Effector memory CD4-positive, alpha-beta T cell (primary cell): ENCODE measurements around the gene ZP1.

Source experiments
- DNase-seq, 3 donors: peaks; one replicate each; pipeline ENCODE4 v3.0.0-alpha.2; 2020
- H3K27ac ChIP-seq: 2 replicates; pipeline ENCODE4 v1.7.0; 2013; ENCODE audit warnings: mild to moderate bottlenecking, low read length, moderate library complexity; ENCODE audit not compliant: insufficient read depth, poor library complexity, severe bottlenecking
- H3K27me3 ChIP-seq: replicated peaks from 2 replicates; pipeline ENCODE4 v1.7.0; 2013; ENCODE audit warnings: mild to moderate bottlenecking, low read length; ENCODE audit not compliant: insufficient read depth, control insufficient read depth, poor library complexity, severe bottlenecking
- H3K36me3 ChIP-seq: 2 replicates; pipeline ENCODE4 v1.7.0; 2013; ENCODE audit warnings: mild to moderate bottlenecking, low read length, moderate library complexity; ENCODE audit not compliant: control insufficient read depth, insufficient read depth
- H3K4me1 ChIP-seq: 2 replicates; pipeline ENCODE4 v1.7.0; 2013; ENCODE audit warnings: low read length, mild to moderate bottlenecking; ENCODE audit not compliant: control insufficient read depth, insufficient read depth, poor library complexity, severe bottlenecking
- H3K4me3 ChIP-seq: 2 replicates; pipeline ENCODE4 v1.7.0; 2013; ENCODE audit warnings: low read length, low read depth, mild to moderate bottlenecking; ENCODE audit not compliant: insufficient read depth, poor library complexity, severe bottlenecking
- H3K9me3 ChIP-seq: 2 replicates; pipeline ENCODE4 v1.7.0; 2013; ENCODE audit warnings: mild to moderate bottlenecking, low read length, moderate library complexity; ENCODE audit not compliant: control insufficient read depth

The ZP1 gene

DNA sequence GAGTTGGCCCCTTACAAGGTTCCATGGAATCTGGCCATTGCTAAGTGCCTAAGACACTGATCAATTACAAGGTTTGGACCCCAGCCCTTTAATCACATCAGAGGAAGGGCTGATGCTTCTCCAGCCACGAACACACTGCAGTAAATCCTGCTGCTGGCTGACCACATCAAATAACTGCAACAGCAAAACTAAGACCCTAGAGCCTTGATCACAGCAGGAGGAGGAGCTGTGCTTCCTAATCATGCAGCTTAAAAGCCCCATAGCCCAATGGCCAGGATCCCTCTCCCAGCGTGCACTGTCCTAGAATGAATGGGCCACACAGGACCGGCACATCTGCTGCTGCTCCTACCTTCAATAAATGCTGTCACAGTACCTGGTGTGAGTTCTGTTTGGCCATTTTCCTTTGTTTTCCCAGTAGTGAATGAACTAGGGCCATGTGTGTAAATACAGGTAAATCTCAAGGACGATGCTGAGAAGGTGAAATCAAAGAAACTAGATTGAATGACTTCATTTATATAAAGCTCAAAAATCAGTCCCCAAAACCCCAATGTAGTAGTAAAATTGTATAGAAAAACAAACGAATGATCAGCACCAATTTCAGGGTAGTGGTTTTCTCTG, 12.7 kb downstream of the ZP1 start:
- peaks cover 16% of the 10 kb centered on the region for H3K36me3 ChIP-seq
- H3K27me3 ChIP-seq: no peaks in the 10 kb centered on the region
- no peak overlapping the region for H3K4me3 ChIP-seq
- H3K9me3 ChIP-seq: no peaks in the 10 kb centered on the region
- no peak for DNase-seq
- H3K4me1 ChIP-seq: no peaks in the 10 kb centered on the region
- H3K27ac ChIP-seq: no peak overlapping the region

DNA sequence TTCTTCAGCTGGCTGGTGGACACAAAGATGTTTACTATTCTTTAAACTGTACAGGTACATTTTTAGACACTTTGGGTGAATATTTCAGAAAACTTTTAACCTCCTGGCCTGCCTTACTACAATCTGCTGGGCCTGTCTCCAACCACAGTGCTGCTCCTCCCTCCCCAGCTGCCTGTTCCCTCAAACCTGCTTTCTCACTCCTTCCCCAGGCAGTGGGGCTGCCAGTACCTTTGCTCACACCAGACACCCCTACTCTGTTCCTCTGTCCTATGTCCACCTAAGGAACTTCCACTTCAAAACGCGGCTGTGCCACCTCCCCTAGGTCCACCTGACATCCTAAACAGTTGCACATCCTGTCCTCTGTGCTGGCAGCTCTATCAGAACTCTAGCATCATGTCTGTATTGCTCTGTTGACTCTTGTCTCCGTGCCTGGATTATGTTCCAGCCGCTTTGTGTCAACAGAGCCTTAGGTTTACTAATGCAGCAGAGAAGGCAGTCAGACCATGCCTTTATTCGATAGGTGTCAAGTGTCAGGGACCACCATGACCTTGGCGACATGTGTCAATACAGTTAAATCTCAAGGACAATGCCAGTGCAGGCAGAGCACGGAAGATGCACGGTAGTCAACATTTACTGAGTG, 13.4 kb downstream of the ZP1 start:
- H3K36me3 ChIP-seq: peaks cover 16% of the 10 kb centered on the region
- H3K9me3 ChIP-seq: no peaks in the 10 kb centered on the region
- no peak overlapping the region for H3K27ac ChIP-seq
- no peak overlapping the region for H3K4me3 ChIP-seq
- no peak for DNase-seq
- no peaks in the 10 kb centered on the region for H3K4me1 ChIP-seq
- no peaks in the 10 kb centered on the region for H3K27me3 ChIP-seq

DNA sequence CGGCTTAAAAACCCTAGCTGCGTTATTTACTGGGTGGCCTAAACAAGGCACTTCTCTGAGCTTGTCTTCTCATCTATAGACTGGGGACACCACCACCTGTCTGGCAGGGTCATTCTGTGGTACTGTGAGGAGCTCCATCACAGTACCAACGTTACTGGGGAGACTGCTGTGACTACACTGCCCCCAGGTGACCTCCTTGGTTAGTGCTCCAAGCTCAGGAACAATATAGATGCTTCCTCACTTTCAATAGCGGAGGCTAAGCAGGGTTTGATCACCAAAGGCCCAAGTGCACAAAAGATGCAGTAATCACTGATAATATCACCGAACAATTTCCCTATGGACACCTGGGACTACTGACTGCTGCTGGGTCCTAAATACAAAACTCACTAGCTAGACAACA, 20.2 kb downstream of the ZP1 start:
- DNase-seq: no peak
- H3K36me3 ChIP-seq: peaks cover 21% of the 10 kb centered on the region
- H3K27me3 ChIP-seq: no peaks in the 10 kb centered on the region
- no peak overlapping the region for H3K4me3 ChIP-seq
- H3K9me3 ChIP-seq: no peaks in the 10 kb centered on the region
- H3K4me1 ChIP-seq: no peaks in the 10 kb centered on the region
- no peak overlapping the region for H3K27ac ChIP-seq

DNA sequence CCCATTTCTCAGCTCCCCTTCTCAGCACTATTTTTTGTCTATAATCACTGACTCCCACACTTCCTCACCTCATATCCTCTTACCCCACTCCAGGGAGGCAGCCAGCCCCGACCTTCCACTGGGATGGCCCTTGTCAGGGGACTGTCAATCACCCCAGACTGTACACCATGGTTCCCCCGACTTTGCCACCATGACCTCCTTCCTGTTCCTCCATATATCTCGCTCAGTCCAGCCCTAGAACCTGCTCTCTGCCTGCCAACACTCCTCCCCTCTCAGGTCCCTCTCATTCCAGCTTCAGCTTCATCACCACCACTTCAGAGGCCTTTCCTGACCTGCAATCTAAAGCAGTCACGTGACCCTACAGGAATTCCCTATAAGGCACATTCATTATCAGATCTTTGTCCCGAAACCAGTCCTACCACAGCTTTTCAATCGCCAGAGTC, 22.5 kb downstream of the ZP1 start:
- no peaks in the 10 kb centered on the region for H3K27me3 ChIP-seq
- no peak overlapping the region for H3K4me3 ChIP-seq
- H3K4me1 ChIP-seq: no peaks in the 10 kb centered on the region
- DNase-seq: no peak
- no peak overlapping the region for H3K27ac ChIP-seq
- no peaks in the 10 kb centered on the region for H3K9me3 ChIP-seq
- H3K36me3 ChIP-seq: peaks cover 39% of the 10 kb centered on the region

DNA sequence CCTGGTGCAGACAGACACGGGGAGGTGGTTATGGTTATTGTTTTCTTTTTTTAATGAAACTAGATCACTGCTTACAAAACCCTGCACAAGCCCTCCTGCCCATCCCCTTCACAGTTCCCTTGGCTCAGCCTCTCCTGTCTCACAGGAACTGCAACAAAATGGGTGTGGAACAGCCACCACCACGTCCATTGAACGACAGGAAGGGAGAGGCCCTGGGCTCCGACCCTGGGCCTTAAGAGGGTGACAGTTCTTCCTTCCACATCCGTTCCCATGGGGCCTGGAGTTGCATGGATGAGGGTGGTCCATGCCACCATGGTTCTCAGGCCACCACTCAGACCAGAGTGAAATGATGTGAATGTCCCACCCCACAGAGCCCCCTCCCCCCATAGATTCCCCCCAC, 23.4 kb downstream of the ZP1 start:
- DNase-seq: no peak
- no peaks in the 10 kb centered on the region for H3K27me3 ChIP-seq
- H3K36me3 ChIP-seq: peaks cover 48% of the 10 kb centered on the region

DNA sequence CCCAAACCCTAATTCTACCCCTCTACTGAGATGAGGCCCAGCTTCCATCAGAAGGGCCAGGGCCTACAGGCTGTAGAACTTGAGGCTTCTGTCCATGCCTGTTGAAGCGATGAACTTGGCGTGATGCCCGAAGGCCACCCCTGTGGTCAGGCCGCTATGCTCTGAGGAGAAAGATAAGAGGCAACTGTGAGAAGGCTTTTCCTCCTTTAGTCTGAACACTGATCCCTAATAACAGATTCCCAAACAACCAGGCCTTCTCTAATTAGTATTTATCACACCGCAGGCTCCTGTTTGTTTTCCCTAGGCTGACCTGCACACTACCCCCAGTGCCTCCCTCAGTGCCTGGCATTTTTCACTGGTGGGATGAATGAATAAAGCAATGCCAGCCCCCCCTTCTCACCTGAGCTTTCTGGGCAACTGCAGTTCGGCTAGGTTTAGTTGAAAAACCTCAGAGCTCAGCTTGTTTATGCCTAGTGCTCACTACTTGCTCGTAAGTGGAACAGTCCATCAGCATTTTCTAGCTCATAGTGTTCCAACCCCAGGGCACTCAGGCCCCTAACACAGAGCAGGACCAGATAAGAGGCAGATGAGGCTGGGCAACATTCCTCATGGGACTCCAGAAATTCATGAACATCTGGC, 23.9 kb downstream of the ZP1 start:
- Histone ChIP-seq H3K9me3 (no peaks in the 10 kb centered on the region), H3K27ac (no peak overlapping the region), H3K27me3 (no peaks in the 10 kb centered on the region), H3K4me3 (no peak overlapping the region), H3K36me3 (peaks cover 53% of the 10 kb centered on the region), H3K4me1 (no peaks in the 10 kb centered on the region)
- DNase-seq: no peak

More for the DNA sequence above, 23.4 kb downstream of the ZP1 start:
- no peaks in the 10 kb centered on the region for H3K4me1 ChIP-seq
- H3K4me3 ChIP-seq: no peak overlapping the region
- no peak overlapping the region for H3K27ac ChIP-seq
- no peaks in the 10 kb centered on the region for H3K9me3 ChIP-seq

DNA sequence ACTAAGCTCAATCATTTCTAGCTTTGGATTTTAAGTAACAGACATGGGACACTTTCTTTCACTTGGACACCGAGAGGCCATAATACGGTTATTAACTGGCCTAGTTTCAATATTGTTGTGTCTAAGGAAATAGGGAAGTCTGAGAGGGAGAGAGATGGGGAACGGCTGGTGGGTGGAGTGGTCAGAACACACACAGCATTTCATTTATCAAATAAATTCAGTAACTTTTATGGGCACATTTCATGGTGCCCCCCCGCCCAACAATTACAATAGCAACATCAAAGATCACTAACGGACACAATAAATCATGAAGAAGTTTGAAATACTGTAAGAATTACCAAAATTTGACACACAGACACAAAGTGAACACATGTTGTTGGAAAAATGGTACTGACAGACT, 28.3 kb downstream of the ZP1 start:
- Histone ChIP-seq H3K4me1 (no peaks in the 10 kb centered on the region), H3K4me3 (no peak overlapping the region), H3K27ac (no peak overlapping the region), H3K36me3 (peaks cover 89% of the 10 kb centered on the region), H3K9me3 (no peaks in the 10 kb centered on the region), H3K27me3 (no peaks in the 10 kb centered on the region)
- DNase-seq: no peak

DNA sequence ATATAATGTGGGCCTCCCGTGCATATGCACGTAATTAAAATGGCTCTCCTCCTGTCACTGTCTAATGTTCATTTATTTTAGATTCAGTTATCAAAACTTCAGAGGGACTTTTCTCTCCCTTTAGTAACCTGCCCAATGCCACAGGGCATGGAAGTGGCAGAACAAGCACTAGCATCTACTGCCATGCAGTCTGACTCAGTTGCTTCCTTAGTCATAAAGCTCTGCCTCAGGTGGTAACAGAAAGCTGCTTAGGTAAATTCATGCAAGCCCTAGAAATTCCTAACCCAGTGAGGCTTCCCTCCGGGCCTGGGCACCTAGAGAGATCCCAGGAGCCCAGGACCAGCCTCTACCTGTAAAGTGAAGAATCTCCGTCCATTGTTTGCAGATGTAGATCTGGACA, 30.2 kb downstream of the ZP1 start:
- Histone ChIP-seq H3K36me3 (peaks cover 93% of the 10 kb centered on the region), H3K27ac (no peak overlapping the region), H3K9me3 (no peaks in the 10 kb centered on the region), H3K4me3 (no peak overlapping the region), H3K4me1 (no peaks in the 10 kb centered on the region), H3K27me3 (no peaks in the 10 kb centered on the region)
- no peak for DNase-seq

DNA sequence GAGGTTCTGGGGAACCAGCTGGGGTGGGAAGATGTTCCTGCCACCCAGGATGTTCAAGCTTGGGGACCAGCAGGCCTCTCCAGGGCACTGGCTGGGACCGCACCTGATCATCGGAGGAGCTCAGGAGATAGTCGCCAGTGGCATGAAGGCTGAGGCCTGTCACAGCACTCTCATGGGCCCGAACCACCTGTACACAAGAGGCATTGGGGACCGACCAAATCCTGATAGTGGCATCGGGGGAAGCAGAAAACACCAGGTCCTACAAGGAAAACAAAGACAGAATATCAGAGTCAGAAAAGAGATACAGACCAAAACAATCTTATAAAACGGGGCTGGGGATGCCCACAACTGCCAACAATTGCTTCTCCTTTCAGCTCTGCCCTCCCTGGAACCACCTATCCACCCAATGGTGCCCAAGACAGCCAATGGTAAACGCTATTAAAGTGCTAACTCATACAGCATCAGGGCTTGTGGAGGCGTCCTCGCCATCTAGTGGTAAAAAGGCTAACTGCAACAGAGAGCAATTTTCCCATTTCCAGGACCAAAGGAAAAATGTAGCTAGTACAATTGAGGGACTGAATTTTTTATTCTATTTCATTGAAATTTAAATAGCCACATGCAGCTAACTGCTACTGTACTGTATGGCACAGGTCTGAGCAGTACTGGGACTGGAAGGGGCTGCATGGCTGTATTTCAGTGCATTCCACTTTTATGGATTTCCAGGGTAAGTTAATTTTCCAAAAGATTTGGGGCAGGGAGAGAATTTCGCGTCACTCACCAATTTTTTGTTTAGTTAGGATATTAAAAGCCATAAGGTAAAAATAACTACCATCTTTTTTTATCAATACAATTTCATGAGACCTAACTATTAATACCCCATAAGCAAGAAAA, 31.9 kb downstream of the ZP1 start:
- DNase-seq: no peak

More for the DNA sequence above, 31.9 kb downstream of the ZP1 start:
- Histone ChIP-seq H3K4me1 (peaks cover 2% of the 10 kb centered on the region), H3K4me3 (no peak overlapping the region), H3K9me3 (no peaks in the 10 kb centered on the region), H3K27me3 (no peaks in the 10 kb centered on the region), H3K36me3 (peaks cover 93% of the 10 kb centered on the region), H3K27ac (no peak overlapping the region)
